Tibial artery (tissue), 4 donors: Measurements from ENCODE around the gene RBFOX1.

Source experiments
- DNase-seq, 2 donors: peaks; one replicate each; pipeline ENCODE4 v3.0.0-alpha.2; 2019
- H3K27ac ChIP-seq, 2 donors: fragments of 200-600 bp; sonication (generic) in 1 of 2; 1 replicate in 1 of 2; 2 replicates in 1 of 2; pipeline ENCODE4 v1.5.1; 2018 to 2019; ENCODE audit warnings: mild to moderate bottlenecking in 1 of 2
- H3K27me3 ChIP-seq, 2 donors: fragments of 200-600 bp; sonication (generic) in 1 of 2; one replicate each; pipeline versions ENCODE4 v1.5.1 to v1.6.0; 2016 to 2019
- H3K36me3 ChIP-seq, 3 donors: fragments of 200-600 bp; sonication (generic) in 2 of 3; one replicate each; pipeline ENCODE4 v1.5.1; 2016 to 2019; ENCODE audit warnings: mild to moderate bottlenecking in 2 of 3
- H3K4me1 ChIP-seq, 4 donors: fragments of 200-600 bp; sonication (generic) in 2 of 4; 1 replicate in 3 of 4; 2 replicates in 1 of 4; pipeline ENCODE4 v1.5.1; 2016 to 2019
- H3K4me3 ChIP-seq, 2 donors: fragments of 200-600 bp; sonication (generic) in 1 of 2; 1 replicate in 1 of 2; 2 replicates in 1 of 2; pipeline ENCODE4 v1.5.1; 2018 to 2019; ENCODE audit warnings: mild to moderate bottlenecking in 2 of 2
- H3K9me3 ChIP-seq, 3 donors: fragments of 200-600 bp; sonication (generic) in 1 of 3; one replicate each; pipeline ENCODE4 v1.5.1; 2016 to 2019
- CTCF ChIP-seq, 2 experiments: fragments of 200-600 bp in 1 of 2; fragments of 450-650 bp in 1 of 2; IDR thresholded peaks; one replicate each; pipeline ENCODE4 v1.5.1; 2017 to 2019; ENCODE audit warnings: antibody characterized with exemption in 2 of 2, mild to moderate bottlenecking in 1 of 2, moderate library complexity in 1 of 2
- intact Hi-C: fragments of 100-400 bp; cut with DNase I; formaldehyde crosslinking; loops from one replicate; pipeline ENCODE4 v1.15.0; 2023; ENCODE audit warnings: low total_unique reads

Gene RBFOX1

GRCh38 chr16:7532534-7532933 lies 199.9 kb downstream of the RBFOX1 start:
- no peaks in the 10 kb centered on the region for H3K27me3 ChIP-seq
- no peak for DNase-seq
- H3K27ac ChIP-seq, result no peak overlapping the region
- TF ChIP-seq CTCF (IDR thresholded peaks at IDR 0.05), result no peak
- H3K4me1 ChIP-seq, result no peaks in the 10 kb centered on the region
- no peak overlapping the region for H3K4me3 ChIP-seq
- H3K9me3 ChIP-seq, result no peaks in the 10 kb centered on the region
- no peaks in the 10 kb centered on the region for H3K36me3 ChIP-seq
- intact Hi-C loops, result no loop called here

- Histone ChIP-seq H3K27ac (no peak overlapping the region), H3K27me3 (no peaks in the 10 kb centered on the region), H3K36me3 (no peaks in the 10 kb centered on the region), H3K4me1 (no peaks in the 10 kb centered on the region), H3K9me3 (no peaks in the 10 kb centered on the region), H3K4me3 (no peak overlapping the region)
- DNase-seq, result no peak
- intact Hi-C loops, result no loop called here
- TF ChIP-seq CTCF (IDR thresholded peaks at IDR 0.05), result no peak
Measured at GRCh38 chr16:7534749-7535148, 202.1 kb downstream of the RBFOX1 start.

GRCh38 chr16:7541026-7541425 lies 208.4 kb downstream of the RBFOX1 start:
- Histone ChIP-seq H3K27ac (no peak overlapping the region), H3K4me1 (no peaks in the 10 kb centered on the region), H3K27me3 (no peaks in the 10 kb centered on the region), H3K4me3 (no peak overlapping the region), H3K36me3 (no peaks in the 10 kb centered on the region), H3K9me3 (no peaks in the 10 kb centered on the region)
- no peak for TF ChIP-seq CTCF (IDR thresholded peaks at IDR 0.05)
- no peak for DNase-seq
- intact Hi-C loops, result no loop called here

GRCh38 chr16:7545251-7545650 lies 212.6 kb downstream of the RBFOX1 start:
- Histone ChIP-seq H3K27me3 (no peaks in the 10 kb centered on the region), H3K27ac (no peak overlapping the region), H3K4me3 (no peak overlapping the region), H3K9me3 (no peaks in the 10 kb centered on the region), H3K36me3 (no peaks in the 10 kb centered on the region), H3K4me1 (no peaks in the 10 kb centered on the region)
- intact Hi-C loops, result no loop called here
- no peak for DNase-seq
- no peak for TF ChIP-seq CTCF (IDR thresholded peaks at IDR 0.05)

DNA sequence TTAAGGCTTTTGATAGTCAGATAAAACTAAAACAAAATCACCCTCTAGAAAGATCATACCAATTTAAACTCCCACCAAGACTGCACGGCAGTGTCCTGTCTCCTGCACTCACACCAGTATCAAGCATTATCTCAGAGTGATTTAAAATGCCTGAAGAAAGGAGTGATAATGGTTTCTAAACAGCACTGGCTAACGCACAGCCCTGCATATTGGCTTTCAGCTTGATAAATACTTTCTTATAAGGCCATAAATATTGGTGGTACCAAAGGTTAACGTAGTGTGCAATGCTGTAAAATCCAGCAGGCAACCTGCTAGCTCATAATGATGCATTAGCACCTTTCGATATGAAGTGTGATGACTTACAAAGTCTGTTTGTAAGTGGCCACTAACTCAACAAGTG lies 214.3 kb downstream of the RBFOX1 start:
- no peak for DNase-seq
- Histone ChIP-seq H3K9me3 (no peaks in the 10 kb centered on the region), H3K36me3 (no peaks in the 10 kb centered on the region), H3K27ac (no peak overlapping the region), H3K4me3 (no peak overlapping the region), H3K4me1 (no peaks in the 10 kb centered on the region), H3K27me3 (no peaks in the 10 kb centered on the region)
- intact Hi-C loops, result no loop called here
- no peak for TF ChIP-seq CTCF (IDR thresholded peaks at IDR 0.05)

DNA sequence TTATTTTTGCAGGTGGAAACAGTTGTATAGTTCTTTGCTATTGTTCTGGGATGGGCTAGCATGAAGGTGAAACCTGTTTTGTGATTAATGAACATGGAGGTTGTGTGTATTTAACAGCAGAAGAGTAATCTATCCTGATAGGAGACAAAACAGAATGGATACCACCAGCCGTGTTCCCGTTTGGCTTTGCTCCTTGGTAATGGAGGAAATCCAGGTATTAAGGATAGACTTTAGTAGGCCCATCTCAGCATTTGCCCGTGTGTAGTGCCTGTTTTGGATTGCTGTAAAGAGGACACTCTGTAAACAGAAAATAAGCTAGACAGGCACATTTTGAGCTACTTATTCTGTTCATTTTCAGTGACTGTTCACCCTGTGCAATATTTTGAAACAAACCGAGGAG lies 215.1 kb downstream of the RBFOX1 start:
- Histone ChIP-seq H3K4me3 (no peak overlapping the region), H3K36me3 (no peaks in the 10 kb centered on the region), H3K27me3 (no peaks in the 10 kb centered on the region), H3K4me1 (no peaks in the 10 kb centered on the region), H3K27ac (no peak overlapping the region), H3K9me3 (no peaks in the 10 kb centered on the region)
- intact Hi-C loops, result no loop called here
- no peak for DNase-seq
- TF ChIP-seq CTCF (IDR thresholded peaks at IDR 0.05), result no peak
